Body of pancreas (tissue), 4 donors: ENCODE measurements around the gene PSMG4. TPM values are rescaled to one million over a fixed set of nuclear protein-coding genes. Genes with fewer than 3 reads are reported as not detected.

Experiments used
- ATAC-seq: fragments of 150-250 bp; one replicate; pipeline ENCODE4 v1.9.1; 2016
- DNase-seq, 4 donors: peaks; one replicate each; pipeline ENCODE4 v3.0.0-alpha.2; 2019
- H3K27ac ChIP-seq, 4 donors: fragments of 200-600 bp; sonication (generic); 1 replicate in 3 of 4; 2 replicates in 1 of 4; pipeline versions ENCODE4 v1.5.1 to v1.6.1; 2016 to 2019; ENCODE audit warnings: mild to moderate bottlenecking in 1 of 4, mixed read lengths in 1 of 4, moderate library complexity in 1 of 4
- H3K27me3 ChIP-seq, 2 donors: fragments of 200-600 bp; sonication (generic); one replicate each; pipeline ENCODE4 v1.6.0; 2016; ENCODE audit warnings: mild to moderate bottlenecking in 1 of 2
- H3K36me3 ChIP-seq, 2 donors: fragments of 200-600 bp; sonication (generic); replicated peaks in 1 of 2; 2 replicates each; pipeline ENCODE4 v1.5.1; 2016; ENCODE audit warnings: low read depth in 2 of 2; ENCODE audit not compliant: insufficient read depth in 1 of 2
- H3K4me1 ChIP-seq: fragments of 200-600 bp; sonication (generic); one replicate; pipeline ENCODE4 v1.6.0; 2016
- H3K4me3 ChIP-seq, 2 donors: fragments of 200-600 bp; sonication (generic); 1 replicate in 1 of 2; 2 replicates in 1 of 2; pipeline ENCODE4 v1.5.1; 2016 to 2019
- H3K9me3 ChIP-seq, 3 donors: fragments of 200-600 bp; sonication (generic); 1 replicate in 2 of 3; 2 replicates in 1 of 3; pipeline ENCODE4 v1.5.1; 2016
- POLR2A ChIP-seq, 3 donors: fragments of 450-650 bp; IDR thresholded peaks; one replicate each; pipeline ENCODE4 v1.6.1; 2016; ENCODE audit warnings: antibody characterized with exemption in 3 of 3, mild to moderate bottlenecking in 2 of 3
- WGBS, 2 donors: methylation state at CpG; one replicate each; pipeline ENCODE4 v1.1.5; 2017; 5-methylcytosine and 5-hydroxymethylcytosine counted together
- intact Hi-C: fragments of 100-400 bp; cut with DNase I; formaldehyde crosslinking; loops from one replicate; pipeline ENCODE4 v1.15.1; 2023
- total RNA-seq, 2 donors: library from RNA; depleted of rRNA; stranded (reverse); fragments of >200 nt; gene quantifications; one replicate each; pipeline ENCODE4 v1.1.0, GENCODE V29; 2016
- TF ChIP-seq, protein P1 (sequence below), 7 experiments: fragments of 450-650 bp in 4 of 7; fragments of 200-600 bp in 3 of 7; sonication (generic) in 3 of 7; IDR thresholded peaks; one replicate each; pipeline ENCODE4 v1.5.1; 2016 to 2019; ENCODE audit warnings: antibody characterized with exemption in 7 of 7

The PSMG4 gene
- total RNA-seq, 2 donors from 2014 or later = 10.9 to 11.2 TPM

GRCh38 chr6:3314621-3315467, 56.1 kb downstream of the PSMG4 start:
- Histone ChIP-seq H3K36me3 (no peaks in the 10 kb centered on the region), H3K9me3 (no peaks in the 10 kb centered on the region), H3K4me3 (no peak overlapping the region), H3K27me3 (no peaks in the 10 kb centered on the region), H3K27ac (no peak overlapping the region), H3K4me1 (peaks cover 12% of the 10 kb centered on the region)
- WGBS, 2 donors = 86 to 90% methylated on average over 19 to 20 of the region's 20 CpGs
- intact Hi-C loops = no loop called here
- TF ChIP-seq, protein P1, sequence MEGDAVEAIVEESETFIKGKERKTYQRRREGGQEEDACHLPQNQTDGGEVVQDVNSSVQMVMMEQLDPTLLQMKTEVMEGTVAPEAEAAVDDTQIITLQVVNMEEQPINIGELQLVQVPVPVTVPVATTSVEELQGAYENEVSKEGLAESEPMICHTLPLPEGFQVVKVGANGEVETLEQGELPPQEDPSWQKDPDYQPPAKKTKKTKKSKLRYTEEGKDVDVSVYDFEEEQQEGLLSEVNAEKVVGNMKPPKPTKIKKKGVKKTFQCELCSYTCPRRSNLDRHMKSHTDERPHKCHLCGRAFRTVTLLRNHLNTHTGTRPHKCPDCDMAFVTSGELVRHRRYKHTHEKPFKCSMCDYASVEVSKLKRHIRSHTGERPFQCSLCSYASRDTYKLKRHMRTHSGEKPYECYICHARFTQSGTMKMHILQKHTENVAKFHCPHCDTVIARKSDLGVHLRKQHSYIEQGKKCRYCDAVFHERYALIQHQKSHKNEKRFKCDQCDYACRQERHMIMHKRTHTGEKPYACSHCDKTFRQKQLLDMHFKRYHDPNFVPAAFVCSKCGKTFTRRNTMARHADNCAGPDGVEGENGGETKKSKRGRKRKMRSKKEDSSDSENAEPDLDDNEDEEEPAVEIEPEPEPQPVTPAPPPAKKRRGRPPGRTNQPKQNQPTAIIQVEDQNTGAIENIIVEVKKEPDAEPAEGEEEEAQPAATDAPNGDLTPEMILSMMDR (IDR thresholded peaks at IDR 0.05) = no peak
- no peak for TF ChIP-seq POLR2A (IDR thresholded peaks at IDR 0.05)
- no peak for DNase-seq
- no peak for ATAC-seq

GRCh38 chr6:3315841-3316240, 57.1 kb downstream of the PSMG4 start:
- DNase-seq = no peak
- no peak for ATAC-seq
- peaks cover 4% of the 10 kb centered on the region for H3K4me1 ChIP-seq
- H3K36me3 ChIP-seq = no peaks in the 10 kb centered on the region
- no peak overlapping the region for H3K4me3 ChIP-seq
- no peaks in the 10 kb centered on the region for H3K27me3 ChIP-seq
- intact Hi-C loops = no loop called here
- no peak overlapping the region for H3K27ac ChIP-seq
- H3K9me3 ChIP-seq = no peaks in the 10 kb centered on the region
- WGBS, 2 donors = 91 to 92% methylated on average over 8 of the region's 8 CpGs
- TF ChIP-seq POLR2A (IDR thresholded peaks at IDR 0.05) = no peak
- TF ChIP-seq, protein P1 (IDR thresholded peaks at IDR 0.05) = no peak

DNA sequence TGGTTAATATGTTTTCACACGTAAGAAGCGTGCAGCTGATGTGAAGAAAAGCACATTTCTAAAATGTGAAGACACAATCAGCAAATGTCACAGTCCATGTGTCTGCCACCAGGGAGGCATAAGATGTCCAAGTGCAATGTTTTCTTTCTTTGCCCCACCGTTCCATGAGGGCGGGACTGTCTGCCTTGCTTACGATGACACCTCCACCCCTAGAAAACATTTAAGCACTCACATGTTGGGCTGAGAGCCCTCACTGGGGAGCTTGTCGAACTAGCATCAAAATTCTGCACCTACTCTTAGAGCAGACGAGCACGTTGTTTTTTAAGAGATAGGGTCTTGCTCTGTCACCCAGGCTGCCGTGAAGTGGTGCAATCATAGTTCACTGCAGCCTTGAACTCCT, 57.6 kb downstream of the PSMG4 start:
- DNase-seq (no peak), ATAC-seq (no peak)
- H3K27ac ChIP-seq = no peak overlapping the region
- H3K27me3 ChIP-seq = no peaks in the 10 kb centered on the region
- no peaks in the 10 kb centered on the region for H3K9me3 ChIP-seq
- TF ChIP-seq POLR2A (IDR thresholded peaks at IDR 0.05) = no peak
- TF ChIP-seq, protein P1 (IDR thresholded peaks at IDR 0.05) = no peak
- H3K4me3 ChIP-seq = no peak overlapping the region
- 84 to 87% methylated on average over 9 of the region's 9 CpGs for WGBS, 2 donors
- H3K36me3 ChIP-seq = no peaks in the 10 kb centered on the region
- intact Hi-C loops = no loop called here
- H3K4me1 ChIP-seq = no peaks in the 10 kb centered on the region

- DNase-seq = no peak
- no peak for TF ChIP-seq POLR2A (IDR thresholded peaks at IDR 0.05)
- TF ChIP-seq, protein P1 (IDR thresholded peaks at IDR 0.05) = no peak
- H3K36me3 ChIP-seq = no peaks in the 10 kb centered on the region
- no peaks in the 10 kb centered on the region for H3K9me3 ChIP-seq
- intact Hi-C loops = no loop called here
- no peak overlapping the region for H3K4me3 ChIP-seq
- H3K4me1 ChIP-seq = peaks cover 4% of the 10 kb centered on the region
- no peak overlapping the region for H3K27ac ChIP-seq
- WGBS, 2 donors = 80% methylated on average over 8 of the region's 8 CpGs
- H3K27me3 ChIP-seq = no peaks in the 10 kb centered on the region
- no peak for ATAC-seq
These were observed 58.1 kb downstream of the PSMG4 start for GRCh38 chr6:3316818-3317217.

Other genes with a start within 250 kb of the PSMG4 start
- gene RIPK1, start 190.5 kb upstream of the PSMG4 start, total RNA-seq = 10 to 100 TPM; 11.4 to 14.2 TPM
- 10 to 100 TPM; 15.6 to 21.8 TPM for gene BPHL, start 140.2 kb upstream of the PSMG4 start, total RNA-seq
- gene TUBB2A, start 101.4 kb upstream of the PSMG4 start, total RNA-seq = 10 to 100 TPM; 44.9 to 54.1 TPM
- gene TUBB2B, start 31.3 kb upstream of the PSMG4 start, total RNA-seq = 10 to 100 TPM in 1 of 2 donors, 1 to 10 TPM in 1; 1.3 to 10.6 TPM
- 10 to 100 TPM; 20.4 to 32.2 TPM for gene SLC22A23, start 198.1 kb downstream of the PSMG4 start, total RNA-seq